Measurements from ENCODE around the gene FRY. TPM values are rescaled to one million over a fixed set of nuclear protein-coding genes. Genes with fewer than 3 reads are reported as not detected.

FRY gene
- total RNA-seq, 1 experiment from 2014 or later: 5.3 TPM

DNA sequence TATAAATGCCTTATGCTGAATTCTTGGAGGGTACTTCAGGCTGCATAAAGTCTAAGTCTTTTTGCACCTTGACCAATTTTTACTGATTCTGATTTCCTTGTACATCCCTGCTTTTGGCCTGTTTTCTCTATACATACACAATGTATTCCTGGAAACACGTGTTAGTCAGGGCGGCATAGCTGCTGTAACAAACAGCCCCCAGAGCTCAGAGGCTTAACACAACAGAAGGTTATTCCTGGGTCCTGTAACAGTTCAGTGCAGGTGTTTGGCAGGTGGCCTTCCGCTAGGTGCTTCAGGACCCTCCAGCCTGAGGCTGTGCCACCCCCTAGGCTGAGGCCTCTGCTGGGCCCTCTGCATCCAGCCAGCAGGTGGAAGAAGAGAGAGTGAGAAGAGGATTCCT lies 200.7 kb downstream of the FRY start:
- no peak for DNase-seq (ENCODE audit: low spot score)
- Mint-ChIP-seq H3K27ac (no peak overlapping the region), H3K4me3 (no peak overlapping the region), H3K4me1 (0 out of 2 replicates have a peak, but pooled peaks cover 3% of the 10 kb centered on the region), H3K36me3 (peaks cover 3% of the 10 kb centered on the region; the same call in 1 of the 2 replicates), H3K9me3 (peaks cover 4% of the 10 kb centered on the region), H3K27me3 (ENCODE audit: low read depth) (no peaks in the 10 kb centered on the region)
- ChIA-PET CTCF (interaction anchor here (2.0 kb wide), 1 partner anchor 15 kb away, joined by 7 read pairs; no protein-coding TSS in a partner anchor), POLR2A (no interaction called here)
- ATAC-seq: no peak
- TF ChIP-seq SP1 (CRISPR knock-in tag; conservative IDR thresholded peaks at IDR 0.05) (no peak), ZNF263 (CRISPR knock-in tag; IDR thresholded peaks at IDR 0.05; ENCODE audit: low read depth) (no peak), ZNF423 (CRISPR knock-in tag; IDR thresholded peaks at IDR 0.05) (no peak), NFE2L1 (CRISPR knock-in tag; IDR thresholded peaks at IDR 0.05) (no peak), NR2C2 (CRISPR knock-in tag; IDR thresholded peaks at IDR 0.05) (no peak), IRF2 (CRISPR knock-in tag; IDR thresholded peaks at IDR 0.05; ENCODE audit: borderline replicate concordance, low read depth) (no peak), ZNF671 (CRISPR knock-in tag; IDR thresholded peaks at IDR 0.05) (no peak), OVOL2 (CRISPR knock-in tag; IDR thresholded peaks at IDR 0.05; ENCODE audit: borderline replicate concordance) (no peak)
- TF ChIP-seq, protein P1, sequence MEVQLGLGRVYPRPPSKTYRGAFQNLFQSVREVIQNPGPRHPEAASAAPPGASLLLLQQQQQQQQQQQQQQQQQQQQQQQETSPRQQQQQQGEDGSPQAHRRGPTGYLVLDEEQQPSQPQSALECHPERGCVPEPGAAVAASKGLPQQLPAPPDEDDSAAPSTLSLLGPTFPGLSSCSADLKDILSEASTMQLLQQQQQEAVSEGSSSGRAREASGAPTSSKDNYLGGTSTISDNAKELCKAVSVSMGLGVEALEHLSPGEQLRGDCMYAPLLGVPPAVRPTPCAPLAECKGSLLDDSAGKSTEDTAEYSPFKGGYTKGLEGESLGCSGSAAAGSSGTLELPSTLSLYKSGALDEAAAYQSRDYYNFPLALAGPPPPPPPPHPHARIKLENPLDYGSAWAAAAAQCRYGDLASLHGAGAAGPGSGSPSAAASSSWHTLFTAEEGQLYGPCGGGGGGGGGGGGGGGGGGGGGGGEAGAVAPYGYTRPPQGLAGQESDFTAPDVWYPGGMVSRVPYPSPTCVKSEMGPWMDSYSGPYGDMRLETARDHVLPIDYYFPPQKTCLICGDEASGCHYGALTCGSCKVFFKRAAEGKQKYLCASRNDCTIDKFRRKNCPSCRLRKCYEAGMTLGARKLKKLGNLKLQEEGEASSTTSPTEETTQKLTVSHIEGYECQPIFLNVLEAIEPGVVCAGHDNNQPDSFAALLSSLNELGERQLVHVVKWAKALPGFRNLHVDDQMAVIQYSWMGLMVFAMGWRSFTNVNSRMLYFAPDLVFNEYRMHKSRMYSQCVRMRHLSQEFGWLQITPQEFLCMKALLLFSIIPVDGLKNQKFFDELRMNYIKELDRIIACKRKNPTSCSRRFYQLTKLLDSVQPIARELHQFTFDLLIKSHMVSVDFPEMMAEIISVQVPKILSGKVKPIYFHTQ (CRISPR knock-in tag; IDR thresholded peaks at IDR 0.05): no peak
- TF ChIP-seq, protein P2, sequence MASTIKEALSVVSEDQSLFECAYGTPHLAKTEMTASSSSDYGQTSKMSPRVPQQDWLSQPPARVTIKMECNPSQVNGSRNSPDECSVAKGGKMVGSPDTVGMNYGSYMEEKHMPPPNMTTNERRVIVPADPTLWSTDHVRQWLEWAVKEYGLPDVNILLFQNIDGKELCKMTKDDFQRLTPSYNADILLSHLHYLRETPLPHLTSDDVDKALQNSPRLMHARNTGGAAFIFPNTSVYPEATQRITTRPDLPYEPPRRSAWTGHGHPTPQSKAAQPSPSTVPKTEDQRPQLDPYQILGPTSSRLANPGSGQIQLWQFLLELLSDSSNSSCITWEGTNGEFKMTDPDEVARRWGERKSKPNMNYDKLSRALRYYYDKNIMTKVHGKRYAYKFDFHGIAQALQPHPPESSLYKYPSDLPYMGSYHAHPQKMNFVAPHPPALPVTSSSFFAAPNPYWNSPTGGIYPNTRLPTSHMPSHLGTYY (CRISPR knock-in tag; IDR thresholded peaks at IDR 0.05): no peak
- TF ChIP-seq, protein P3, sequence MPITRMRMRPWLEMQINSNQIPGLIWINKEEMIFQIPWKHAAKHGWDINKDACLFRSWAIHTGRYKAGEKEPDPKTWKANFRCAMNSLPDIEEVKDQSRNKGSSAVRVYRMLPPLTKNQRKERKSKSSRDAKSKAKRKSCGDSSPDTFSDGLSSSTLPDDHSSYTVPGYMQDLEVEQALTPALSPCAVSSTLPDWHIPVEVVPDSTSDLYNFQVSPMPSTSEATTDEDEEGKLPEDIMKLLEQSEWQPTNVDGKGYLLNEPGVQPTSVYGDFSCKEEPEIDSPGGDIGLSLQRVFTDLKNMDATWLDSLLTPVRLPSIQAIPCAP (CRISPR knock-in tag; IDR thresholded peaks at IDR 0.05): no peak
- TF ChIP-seq, protein P4, sequence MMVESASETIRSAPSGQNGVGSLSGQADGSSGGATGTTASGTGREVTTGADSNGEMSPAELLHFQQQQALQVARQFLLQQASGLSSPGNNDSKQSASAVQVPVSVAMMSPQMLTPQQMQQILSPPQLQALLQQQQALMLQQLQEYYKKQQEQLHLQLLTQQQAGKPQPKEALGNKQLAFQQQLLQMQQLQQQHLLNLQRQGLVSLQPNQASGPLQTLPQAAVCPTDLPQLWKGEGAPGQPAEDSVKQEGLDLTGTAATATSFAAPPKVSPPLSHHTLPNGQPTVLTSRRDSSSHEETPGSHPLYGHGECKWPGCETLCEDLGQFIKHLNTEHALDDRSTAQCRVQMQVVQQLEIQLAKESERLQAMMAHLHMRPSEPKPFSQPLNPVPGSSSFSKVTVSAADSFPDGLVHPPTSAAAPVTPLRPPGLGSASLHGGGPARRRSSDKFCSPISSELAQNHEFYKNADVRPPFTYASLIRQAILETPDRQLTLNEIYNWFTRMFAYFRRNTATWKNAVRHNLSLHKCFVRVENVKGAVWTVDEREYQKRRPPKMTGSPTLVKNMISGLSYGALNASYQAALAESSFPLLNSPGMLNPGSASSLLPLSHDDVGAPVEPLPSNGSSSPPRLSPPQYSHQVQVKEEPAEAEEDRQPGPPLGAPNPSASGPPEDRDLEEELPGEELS (CRISPR knock-in tag; IDR thresholded peaks at IDR 0.05): no peak
- TF ChIP-seq, protein P5, sequence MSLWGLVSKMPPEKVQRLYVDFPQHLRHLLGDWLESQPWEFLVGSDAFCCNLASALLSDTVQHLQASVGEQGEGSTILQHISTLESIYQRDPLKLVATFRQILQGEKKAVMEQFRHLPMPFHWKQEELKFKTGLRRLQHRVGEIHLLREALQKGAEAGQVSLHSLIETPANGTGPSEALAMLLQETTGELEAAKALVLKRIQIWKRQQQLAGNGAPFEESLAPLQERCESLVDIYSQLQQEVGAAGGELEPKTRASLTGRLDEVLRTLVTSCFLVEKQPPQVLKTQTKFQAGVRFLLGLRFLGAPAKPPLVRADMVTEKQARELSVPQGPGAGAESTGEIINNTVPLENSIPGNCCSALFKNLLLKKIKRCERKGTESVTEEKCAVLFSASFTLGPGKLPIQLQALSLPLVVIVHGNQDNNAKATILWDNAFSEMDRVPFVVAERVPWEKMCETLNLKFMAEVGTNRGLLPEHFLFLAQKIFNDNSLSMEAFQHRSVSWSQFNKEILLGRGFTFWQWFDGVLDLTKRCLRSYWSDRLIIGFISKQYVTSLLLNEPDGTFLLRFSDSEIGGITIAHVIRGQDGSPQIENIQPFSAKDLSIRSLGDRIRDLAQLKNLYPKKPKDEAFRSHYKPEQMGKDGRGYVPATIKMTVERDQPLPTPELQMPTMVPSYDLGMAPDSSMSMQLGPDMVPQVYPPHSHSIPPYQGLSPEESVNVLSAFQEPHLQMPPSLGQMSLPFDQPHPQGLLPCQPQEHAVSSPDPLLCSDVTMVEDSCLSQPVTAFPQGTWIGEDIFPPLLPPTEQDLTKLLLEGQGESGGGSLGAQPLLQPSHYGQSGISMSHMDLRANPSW (CRISPR knock-in tag; conservative IDR thresholded peaks at IDR 0.05; ENCODE audit: low read depth): no peak
- TF ChIP-seq, protein P6, sequence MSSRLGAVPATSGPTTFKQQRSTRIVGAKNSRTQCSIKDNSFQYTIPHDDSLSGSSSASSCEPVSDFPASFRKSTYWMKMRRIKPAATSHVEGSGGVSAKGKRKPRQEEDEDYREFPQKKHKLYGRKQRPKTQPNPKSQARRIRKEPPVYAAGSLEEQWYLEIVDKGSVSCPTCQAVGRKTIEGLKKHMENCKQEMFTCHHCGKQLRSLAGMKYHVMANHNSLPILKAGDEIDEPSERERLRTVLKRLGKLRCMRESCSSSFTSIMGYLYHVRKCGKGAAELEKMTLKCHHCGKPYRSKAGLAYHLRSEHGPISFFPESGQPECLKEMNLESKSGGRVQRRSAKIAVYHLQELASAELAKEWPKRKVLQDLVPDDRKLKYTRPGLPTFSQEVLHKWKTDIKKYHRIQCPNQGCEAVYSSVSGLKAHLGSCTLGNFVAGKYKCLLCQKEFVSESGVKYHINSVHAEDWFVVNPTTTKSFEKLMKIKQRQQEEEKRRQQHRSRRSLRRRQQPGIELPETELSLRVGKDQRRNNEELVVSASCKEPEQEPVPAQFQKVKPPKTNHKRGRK (CRISPR knock-in tag; IDR thresholded peaks at IDR 0.05; ENCODE audit: borderline replicate concordance): no peak
- TF ChIP-seq, protein P7, sequence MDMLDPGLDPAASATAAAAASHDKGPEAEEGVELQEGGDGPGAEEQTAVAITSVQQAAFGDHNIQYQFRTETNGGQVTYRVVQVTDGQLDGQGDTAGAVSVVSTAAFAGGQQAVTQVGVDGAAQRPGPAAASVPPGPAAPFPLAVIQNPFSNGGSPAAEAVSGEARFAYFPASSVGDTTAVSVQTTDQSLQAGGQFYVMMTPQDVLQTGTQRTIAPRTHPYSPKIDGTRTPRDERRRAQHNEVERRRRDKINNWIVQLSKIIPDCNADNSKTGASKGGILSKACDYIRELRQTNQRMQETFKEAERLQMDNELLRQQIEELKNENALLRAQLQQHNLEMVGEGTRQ (CRISPR knock-in tag; IDR thresholded peaks at IDR 0.05): no peak

All from WTC11 (cell line).